Testis (tissue), 3 donors: ENCODE data around the gene NFATC3. TPM values are rescaled to one million over a fixed set of nuclear protein-coding genes. Genes with fewer than 3 reads are reported as not detected.
"Not testable (repeated sequence)": the region's sequence is repeated elsewhere in the genome, so short reads cannot be mapped to it uniquely, and the experiment has no call there.

Source experiments
- DNase-seq: peaks from one replicate; pipeline ENCODE4 v3.0.0-alpha.2; 2019
- H3K27ac ChIP-seq, 2 donors: fragments of 200-600 bp; sonication (generic); one replicate each; pipeline ENCODE4 v1.5.1; 2019
- H3K27me3 ChIP-seq: fragments of 200-600 bp; sonication (generic); one replicate; pipeline ENCODE4 v1.5.1; 2019
- H3K36me3 ChIP-seq: fragments of 200-600 bp; sonication (generic); one replicate; pipeline ENCODE4 v1.5.1; 2017; ENCODE audit warnings: low read depth; ENCODE audit errors: missing control alignments
- H3K4me1 ChIP-seq: fragments of 200-600 bp; sonication (generic); one replicate; pipeline ENCODE4 v1.5.1; 2019
- H3K4me3 ChIP-seq, 2 donors: fragments of 200-600 bp; sonication (generic); one replicate each; pipeline ENCODE4 v1.5.1; 2017 to 2019
- H3K9me3 ChIP-seq: fragments of 200-600 bp; sonication (generic); one replicate; pipeline ENCODE4 v1.5.1; 2017
- POLR2A ChIP-seq: fragments of 450-650 bp; IDR thresholded peaks from one replicate; pipeline ENCODE4 v1.6.1; 2017; ENCODE audit warnings: antibody characterized with exemption, mild to moderate bottlenecking, moderate library complexity
- WGBS, 2 donors: methylation state at CpG; one replicate each; pipeline ENCODE4 v1.1.5; 2018; 5-methylcytosine and 5-hydroxymethylcytosine counted together
- intact Hi-C: fragments of 100-400 bp; cut with DNase I; formaldehyde crosslinking; loops from one replicate; pipeline ENCODE4 v1.15.1; 2023; ENCODE audit warnings: low total_unique reads
- polyA plus RNA-seq: library from polyadenylated mRNA; stranded (reverse); fragments of 350-450 nt; fragmentation: Illumina TruSeq; extraction: RNeasy Lipid Tissue Mini Kit (QIAGEN cat#74804); gene quantifications from one replicate; pipeline ENCODE4 v1.2.3, GENCODE V29; 2014; ENCODE audit warnings: low read depth, low replicate concordance; ENCODE audit not compliant: insufficient read depth
- total RNA-seq, 2 donors: library from RNA; depleted of rRNA; stranded (reverse); fragments of >200 nt; gene quantifications; one replicate each; pipeline ENCODE4 v1.2.3, GENCODE V29; 2016
- TF ChIP-seq, protein P1 (sequence below), 3 experiments: fragments of 450-650 bp in 2 of 3; fragments of 200-600 bp in 1 of 3; sonication (generic) in 1 of 3; IDR thresholded peaks; one replicate each; pipeline ENCODE4 v1.5.1; 2016 to 2019; ENCODE audit warnings: antibody characterized with exemption in 3 of 3, mild to moderate bottlenecking in 2 of 3, moderate library complexity in 1 of 3

The NFATC3 gene
- total and polyA plus RNA-seq, 3 donors from 2014 or later: 78.0 to 115 (median 94.7) TPM

- Histone ChIP-seq H3K27ac (no peak overlapping the region), H3K27me3 (no peaks in the 10 kb centered on the region), H3K9me3 (no peaks in the 10 kb centered on the region), H3K4me3 (no peak overlapping the region), H3K4me1 (peaks cover 9% of the 10 kb centered on the region), H3K36me3 (no peaks in the 10 kb centered on the region)
- WGBS, 2 donors: 84 to 85% methylated on average over 4 of the region's 4 CpGs
- no peak for DNase-seq
- intact Hi-C loops: loop anchor here (10.0 kb wide), 1 partner anchor 146 kb away; the partner anchor contains the start of gene ESRP2
- TF ChIP-seq, protein P1, sequence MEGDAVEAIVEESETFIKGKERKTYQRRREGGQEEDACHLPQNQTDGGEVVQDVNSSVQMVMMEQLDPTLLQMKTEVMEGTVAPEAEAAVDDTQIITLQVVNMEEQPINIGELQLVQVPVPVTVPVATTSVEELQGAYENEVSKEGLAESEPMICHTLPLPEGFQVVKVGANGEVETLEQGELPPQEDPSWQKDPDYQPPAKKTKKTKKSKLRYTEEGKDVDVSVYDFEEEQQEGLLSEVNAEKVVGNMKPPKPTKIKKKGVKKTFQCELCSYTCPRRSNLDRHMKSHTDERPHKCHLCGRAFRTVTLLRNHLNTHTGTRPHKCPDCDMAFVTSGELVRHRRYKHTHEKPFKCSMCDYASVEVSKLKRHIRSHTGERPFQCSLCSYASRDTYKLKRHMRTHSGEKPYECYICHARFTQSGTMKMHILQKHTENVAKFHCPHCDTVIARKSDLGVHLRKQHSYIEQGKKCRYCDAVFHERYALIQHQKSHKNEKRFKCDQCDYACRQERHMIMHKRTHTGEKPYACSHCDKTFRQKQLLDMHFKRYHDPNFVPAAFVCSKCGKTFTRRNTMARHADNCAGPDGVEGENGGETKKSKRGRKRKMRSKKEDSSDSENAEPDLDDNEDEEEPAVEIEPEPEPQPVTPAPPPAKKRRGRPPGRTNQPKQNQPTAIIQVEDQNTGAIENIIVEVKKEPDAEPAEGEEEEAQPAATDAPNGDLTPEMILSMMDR (IDR thresholded peaks at IDR 0.05): no peak
- no peak for TF ChIP-seq POLR2A
Measured at GRCh38 chr16:68089067-68089466, 3.9 kb downstream of the NFATC3 start.

GRCh38 chr16:68090130-68090529 lies 5.0 kb downstream of the NFATC3 start:
- Histone ChIP-seq H3K27ac (no peak overlapping the region), H3K4me3 (no peak overlapping the region), H3K4me1 (peaks cover 8% of the 10 kb centered on the region), H3K9me3 (no peaks in the 10 kb centered on the region), H3K36me3 (no peaks in the 10 kb centered on the region), H3K27me3 (no peaks in the 10 kb centered on the region)
- 57% methylated on average over 3 of the region's 3 CpGs for WGBS, 2 donors
- intact Hi-C loops: no loop called here
- DNase-seq: no peak
- no peak for TF ChIP-seq POLR2A
- TF ChIP-seq, protein P1 (IDR thresholded peaks at IDR 0.05): no peak

DNA sequence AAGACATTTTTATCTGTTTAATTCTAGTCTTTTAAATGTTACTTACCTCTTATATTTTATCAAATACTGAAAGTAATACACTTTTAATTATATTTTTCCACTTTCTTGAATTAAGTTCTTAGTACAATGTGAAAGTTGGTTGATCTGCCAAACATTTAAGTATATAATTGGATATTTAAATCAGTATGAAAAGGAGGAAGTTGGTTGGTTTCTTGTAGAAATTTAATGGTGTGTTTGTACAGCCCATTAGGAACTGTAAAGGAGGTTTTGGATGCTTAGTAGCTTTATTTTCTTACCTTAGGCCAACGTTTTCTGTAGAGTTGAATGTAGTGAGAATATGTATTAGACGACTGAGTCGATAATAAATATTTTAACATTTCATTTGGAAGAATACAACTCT lies 5.4 kb downstream of the NFATC3 start:
- H3K27ac ChIP-seq: no peak overlapping the region
- H3K4me3 ChIP-seq: no peak overlapping the region
- H3K36me3 ChIP-seq: no peaks in the 10 kb centered on the region
- TF ChIP-seq, protein P1 (IDR thresholded peaks at IDR 0.05): no peak
- TF ChIP-seq POLR2A: no peak
- H3K27me3 ChIP-seq: no peaks in the 10 kb centered on the region
- intact Hi-C loops: no loop called here
- WGBS, 2 donors: 64 to 70% methylated on average over 3 of the region's 3 CpGs
- no peaks in the 10 kb centered on the region for H3K9me3 ChIP-seq
- no peak for DNase-seq
- peaks cover 8% of the 10 kb centered on the region for H3K4me1 ChIP-seq

DNA sequence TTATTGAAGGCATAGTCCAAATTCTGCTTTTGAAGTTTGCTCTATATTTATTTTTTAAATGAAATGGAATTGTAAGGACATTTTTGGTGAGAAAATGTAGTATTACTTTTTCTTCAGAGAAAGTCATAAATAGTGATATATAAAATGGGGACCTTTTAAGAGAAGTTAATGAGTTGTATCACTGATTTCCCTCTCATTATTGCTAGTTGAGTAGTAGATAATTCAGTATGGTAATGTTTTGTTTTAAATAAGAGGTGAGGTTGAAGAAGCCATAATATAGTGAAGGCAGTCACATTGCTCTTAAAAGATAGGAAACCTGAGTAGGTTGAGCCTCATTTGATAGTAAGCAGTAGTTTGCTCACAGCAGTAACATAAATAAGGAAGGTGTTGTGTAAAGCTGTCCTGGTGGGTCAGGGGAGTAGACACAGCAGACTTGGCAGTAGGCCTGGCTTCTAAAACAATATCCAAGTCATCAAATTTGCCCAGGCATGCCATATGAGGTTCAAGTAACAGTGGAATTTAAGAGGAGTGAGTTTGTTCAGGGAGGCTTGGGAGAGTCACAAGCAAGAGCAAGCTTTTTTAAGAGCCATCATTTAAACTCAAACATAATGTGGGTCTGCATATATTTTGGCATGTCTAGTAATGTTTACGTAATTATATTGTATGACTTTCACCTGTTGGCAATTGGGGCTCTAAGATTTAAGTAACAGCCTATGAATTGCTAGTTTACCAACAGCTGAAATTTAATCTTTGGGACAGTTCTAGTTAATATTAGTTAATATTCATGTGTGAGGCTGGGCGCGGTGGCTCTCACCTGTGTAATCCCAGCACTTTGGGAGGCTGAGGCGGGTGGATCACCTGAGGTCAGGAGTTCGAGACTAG lies 6.5 kb downstream of the NFATC3 start:
- Histone ChIP-seq H3K4me3 (no peak overlapping the region), H3K27ac (no peak overlapping the region), H3K27me3 (no peaks in the 10 kb centered on the region), H3K36me3 (no peaks in the 10 kb centered on the region), H3K4me1 (peaks cover 8% of the 10 kb centered on the region), H3K9me3 (no peaks in the 10 kb centered on the region)
- DNase-seq: no peak
- WGBS, 2 donors: 96% methylated on average over 5 of the region's 5 CpGs
- TF ChIP-seq, protein P1 (IDR thresholded peaks at IDR 0.05): no peak
- TF ChIP-seq POLR2A: no peak
- intact Hi-C loops: no loop called here

DNA sequence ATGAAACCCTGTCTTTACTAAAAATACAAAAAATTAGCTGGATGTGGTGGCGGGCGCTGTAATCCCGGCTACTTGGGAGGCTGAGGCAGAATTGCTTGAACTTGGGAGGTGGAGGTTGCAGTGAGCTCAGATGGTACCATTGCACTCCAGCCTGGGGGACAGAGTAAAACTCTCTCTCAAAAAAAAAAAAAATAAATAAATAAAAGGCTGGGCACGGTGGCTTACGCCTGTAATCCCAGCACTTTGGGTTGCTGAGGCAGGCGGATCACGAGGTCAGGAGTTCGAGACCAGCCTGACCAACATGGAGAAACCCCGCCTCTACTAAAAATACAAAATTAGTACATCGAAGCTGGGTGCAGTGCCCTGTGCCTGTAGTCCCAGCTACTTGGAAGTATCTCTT lies 7.1 kb downstream of the NFATC3 start:
- intact Hi-C loops, H3K4me3 ChIP-seq, H3K27me3 ChIP-seq, DNase-seq, H3K9me3 ChIP-seq, H3K4me1 ChIP-seq, H3K27ac ChIP-seq, H3K36me3 ChIP-seq: not testable (repeated sequence)
- 90 to 94% methylated on average over 10 of the region's 10 CpGs for WGBS, 2 donors
